ENCODE data around the gene HOXA3. TPM values are rescaled to one million over a fixed set of nuclear protein-coding genes. Genes with fewer than 3 reads are reported as not detected.

Gene HOXA3
- total RNA-seq: 1.1 and 1.9 TPM in 2 replicates

DNA sequence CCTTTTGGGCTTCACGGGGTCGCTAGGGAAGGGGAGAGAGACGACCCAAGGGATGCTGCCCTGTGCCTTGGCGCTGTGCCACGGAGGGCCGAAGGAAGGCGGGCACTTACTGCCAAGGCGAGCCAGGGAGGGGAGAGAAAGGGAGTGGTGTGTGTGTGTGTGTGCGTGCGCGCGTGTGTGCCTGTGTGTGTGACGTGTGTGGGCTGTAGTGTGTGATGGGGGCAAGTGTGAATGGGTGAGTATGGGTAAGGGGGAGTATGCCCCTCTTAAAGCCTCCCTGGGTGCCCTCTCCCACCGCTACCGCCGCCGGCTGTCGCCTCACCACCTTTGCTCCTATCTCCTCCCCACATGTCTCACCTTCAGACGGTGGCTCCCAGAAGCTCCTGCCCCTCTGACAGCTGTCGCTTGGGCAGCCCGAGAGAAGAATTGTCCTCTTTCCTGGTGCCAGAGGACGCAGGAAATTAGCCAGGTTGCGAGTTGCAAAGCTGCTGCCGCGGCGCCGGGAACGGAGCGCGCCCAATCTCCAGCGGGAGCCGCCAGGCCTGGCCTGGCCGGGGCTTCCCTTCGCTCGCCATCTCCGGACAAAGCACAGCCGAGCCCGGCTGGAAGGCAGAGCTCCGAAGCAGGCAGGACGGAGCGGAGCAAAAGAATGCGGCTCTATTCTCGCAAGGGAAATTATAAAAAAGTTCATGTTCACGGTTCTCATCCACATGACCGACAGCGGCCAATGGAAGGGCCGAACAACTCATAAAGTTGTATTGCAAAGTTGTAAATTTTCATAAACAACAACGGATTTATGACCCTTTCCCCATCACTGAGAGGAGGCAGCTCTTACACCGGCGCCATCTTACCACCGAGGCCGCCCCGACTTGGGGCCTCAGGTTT lies at the start of gene HOXA3:
Gene HOXA3 (minus strand): TSS at position 653 of the 885 bp plus-strand sequence. CDS start 41,943 bp downstream, outside the sequence.

DNA sequence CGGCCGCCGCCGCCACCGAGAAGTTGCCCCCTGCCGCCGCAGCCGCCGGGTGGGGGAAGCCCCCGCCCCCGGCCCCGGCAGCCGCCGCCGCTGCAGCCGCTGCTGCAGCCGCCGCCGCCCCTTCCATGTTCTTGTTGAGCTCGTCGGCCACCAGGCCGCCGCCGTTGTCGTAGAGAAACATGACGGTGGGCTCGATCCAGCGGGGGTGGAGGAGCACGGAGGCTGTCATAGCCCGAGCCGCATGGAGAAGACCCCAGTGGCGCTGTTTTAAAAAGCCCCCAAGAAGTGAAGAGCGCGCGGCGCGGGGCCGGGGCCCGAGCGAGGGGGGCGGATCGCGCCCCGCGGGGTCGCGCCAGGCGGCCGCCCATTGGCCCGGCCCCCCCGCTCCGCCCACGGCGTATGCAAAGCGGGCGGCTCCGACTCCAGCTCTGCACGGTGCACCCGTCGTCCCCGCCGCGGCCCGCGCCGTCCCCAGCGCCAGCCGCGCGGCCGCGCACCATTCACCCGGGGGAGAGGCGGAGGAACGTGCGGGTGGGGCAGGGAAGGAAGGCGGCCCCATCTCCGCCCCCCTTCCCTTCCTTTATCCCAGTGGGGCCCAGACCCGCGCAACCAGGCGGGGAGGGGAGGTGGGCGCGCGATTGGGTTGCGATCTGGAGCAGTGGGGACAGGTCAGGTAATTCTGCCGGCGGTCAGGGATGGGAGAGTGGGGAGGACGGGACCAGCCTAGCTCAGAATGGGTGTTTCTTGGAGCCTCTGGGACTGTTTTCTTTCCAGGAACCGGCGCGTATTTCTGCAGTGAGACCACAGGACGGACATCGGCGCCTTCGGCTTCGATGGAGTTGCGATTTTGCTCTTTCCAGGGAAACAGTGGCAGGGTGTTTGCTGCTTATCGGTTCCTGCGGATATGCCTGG lies 47.7 kb upstream of the HOXA3 start, which contains the start of gene HOXA13:
Gene HOXA13 (minus strand): TSS at position 243 of the 912 bp plus-strand sequence. CDS start 14 bp downstream, at position 229.

DNA sequence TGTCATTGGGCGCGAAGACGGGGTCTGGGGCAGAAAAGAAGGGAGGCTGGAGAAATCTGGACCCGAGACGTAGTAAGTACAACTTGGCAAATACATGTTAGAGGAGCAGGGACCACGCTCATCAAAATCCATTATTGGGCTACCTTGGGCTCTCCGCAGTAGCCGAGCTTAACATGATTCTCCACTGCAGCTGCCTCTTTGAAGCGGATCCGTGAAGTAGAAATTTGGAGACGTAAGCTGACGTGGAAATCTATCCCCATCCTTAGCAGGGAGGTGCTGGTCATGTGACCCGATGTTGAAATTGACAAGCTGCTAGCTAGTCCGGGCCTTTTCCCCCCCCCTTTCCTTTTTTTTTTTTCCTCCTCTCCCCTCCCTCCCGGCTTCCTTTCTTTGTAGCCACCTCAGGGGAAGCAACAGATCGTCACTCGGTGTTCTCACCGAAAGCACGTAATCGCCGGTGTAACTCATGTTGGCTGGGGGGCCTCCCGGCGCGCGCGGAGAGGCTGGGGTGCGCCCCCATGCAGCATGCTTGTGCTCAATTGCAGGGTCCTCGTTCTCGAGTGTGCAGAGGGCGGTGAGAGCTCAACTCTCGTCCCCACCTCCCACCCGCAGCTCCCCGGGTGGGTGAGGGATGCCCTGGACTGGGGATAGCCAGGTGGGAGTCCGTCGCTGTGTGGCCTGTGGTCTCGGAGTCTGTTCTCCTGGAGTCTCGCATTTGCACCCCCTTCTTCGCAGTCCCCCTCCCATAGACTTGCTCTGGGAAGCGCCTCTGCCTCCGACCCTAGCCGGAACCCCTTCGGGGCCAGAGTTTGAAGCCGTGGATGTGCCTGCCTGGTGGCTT lies 32.9 kb upstream of the HOXA3 start, which contains the start of gene HOXA11:
Gene HOXA11 (minus strand): TSS at position 220 of the 841 bp plus-strand sequence. CDS start 88 bp downstream, at position 132.

DNA sequence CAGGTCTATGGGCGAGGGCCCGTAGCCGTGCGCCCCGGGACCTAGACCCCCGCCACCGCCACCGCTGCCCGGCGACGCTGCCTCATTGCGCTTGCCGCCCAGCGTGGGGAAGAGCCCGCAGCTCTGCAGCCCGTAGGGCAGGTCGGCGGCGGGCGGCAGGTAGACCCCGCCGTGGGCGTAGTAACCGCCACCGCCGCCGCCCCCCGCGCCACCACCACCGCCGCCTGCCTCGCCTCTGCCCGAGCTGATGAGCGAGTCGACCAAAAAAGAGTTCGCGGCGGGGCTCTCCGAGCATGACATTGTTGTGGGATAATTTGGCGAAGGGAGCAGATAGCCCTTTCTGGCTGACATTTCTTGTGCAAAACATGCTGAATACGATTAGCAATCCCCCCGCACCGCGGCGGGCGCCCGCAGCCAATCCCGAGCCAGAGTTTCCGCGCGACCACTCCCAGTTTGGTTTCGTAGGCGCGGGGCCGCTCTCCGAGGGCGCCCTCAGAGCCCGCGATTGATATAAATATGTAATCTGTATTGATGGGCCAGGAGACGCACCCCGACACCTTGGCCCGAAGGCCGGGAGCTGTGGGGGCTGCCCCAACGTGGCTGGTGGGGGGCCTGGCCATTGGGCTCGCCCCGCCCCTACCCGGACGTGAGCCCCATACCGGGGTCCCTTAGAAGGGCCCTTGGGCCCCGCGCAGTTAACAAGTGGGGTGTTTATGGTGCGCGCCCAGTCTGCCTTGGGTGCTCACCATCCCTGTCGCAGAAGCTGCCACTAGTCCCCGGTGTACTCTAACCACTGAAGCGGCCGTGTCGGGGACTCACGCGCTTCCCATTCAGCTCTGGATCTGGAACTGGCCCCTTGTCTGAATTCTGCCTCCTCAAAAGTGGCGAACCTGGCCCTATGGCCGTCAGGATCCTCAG lies 21.8 kb upstream of the HOXA3 start, which contains the start of gene HOXA10:
Gene HOXA10 (minus strand): TSS at position 365 of the 918 bp plus-strand sequence. CDS start 14 bp downstream, at position 351.

DNA sequence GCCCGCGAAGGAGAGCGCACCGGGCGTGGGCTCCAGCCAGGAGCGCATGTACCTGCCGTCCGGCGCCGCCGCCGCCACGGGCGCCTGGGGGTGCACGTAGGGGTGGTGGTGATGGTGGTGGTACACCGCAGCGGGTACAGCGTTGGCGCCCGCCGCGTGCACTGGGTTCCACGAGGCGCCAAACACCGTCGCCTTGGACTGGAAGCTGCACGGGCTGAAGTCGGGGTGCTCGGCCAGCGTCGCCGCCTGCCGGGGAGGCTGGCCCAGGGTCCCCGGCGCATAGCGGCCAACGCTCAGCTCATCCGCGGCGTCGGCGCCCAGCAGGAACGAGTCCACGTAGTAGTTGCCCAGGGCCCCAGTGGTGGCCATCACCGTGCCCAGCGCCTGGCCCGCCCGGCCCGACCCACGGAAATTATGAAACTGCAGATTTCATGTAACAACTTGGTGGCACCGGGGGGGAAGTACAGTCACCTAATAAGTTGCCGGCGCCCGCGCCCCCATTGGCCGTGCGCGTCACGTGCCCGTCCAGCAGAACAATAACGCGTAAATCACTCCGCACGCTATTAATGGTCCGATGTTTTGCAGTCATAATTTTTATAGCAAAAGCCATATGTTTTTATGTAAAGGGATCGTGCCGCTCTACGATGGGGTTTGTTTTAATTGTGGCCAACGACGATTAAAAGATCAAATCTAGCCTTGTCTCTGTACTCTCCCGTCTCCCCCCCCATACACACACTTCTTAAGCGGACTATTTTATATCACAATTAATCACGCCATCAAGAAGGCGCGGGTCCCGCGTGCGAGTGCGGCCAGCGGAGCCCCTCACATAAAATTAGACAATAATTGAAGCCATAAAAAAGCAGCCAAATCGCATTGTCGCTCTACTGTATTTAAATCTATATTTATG lies 13.0 kb upstream of the HOXA3 start, which contains the start of gene HOXA9:
Gene HOXA9 (minus strand): TSS at position 449 of the 907 bp plus-strand sequence. CDS start 80 bp downstream, at position 369.

DNA sequence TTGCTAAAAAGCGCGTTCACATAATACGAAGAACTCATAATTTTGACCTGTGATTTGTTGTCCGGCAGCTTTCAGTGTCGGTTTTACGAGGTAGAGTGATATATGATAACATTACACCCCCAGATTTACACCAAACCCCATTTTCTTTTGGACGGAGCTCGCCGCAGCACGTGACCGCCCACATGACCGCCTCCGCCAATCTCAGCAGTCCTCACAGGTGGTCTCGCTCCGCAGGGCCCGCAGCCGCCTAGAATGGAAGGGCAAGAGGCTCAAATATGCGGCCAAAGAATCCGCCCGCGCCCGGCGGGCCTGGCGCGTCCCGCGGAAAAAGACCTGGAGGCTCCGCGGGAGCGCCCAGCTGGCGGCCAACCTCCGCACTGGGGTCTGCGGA lies 4.1 kb upstream of the HOXA3 start, which contains the start of gene HOXA7:
Gene HOXA7 (minus strand): TSS at position 168 of the 391 bp plus-strand sequence. CDS start 130 bp downstream, at position 38.

DNA sequence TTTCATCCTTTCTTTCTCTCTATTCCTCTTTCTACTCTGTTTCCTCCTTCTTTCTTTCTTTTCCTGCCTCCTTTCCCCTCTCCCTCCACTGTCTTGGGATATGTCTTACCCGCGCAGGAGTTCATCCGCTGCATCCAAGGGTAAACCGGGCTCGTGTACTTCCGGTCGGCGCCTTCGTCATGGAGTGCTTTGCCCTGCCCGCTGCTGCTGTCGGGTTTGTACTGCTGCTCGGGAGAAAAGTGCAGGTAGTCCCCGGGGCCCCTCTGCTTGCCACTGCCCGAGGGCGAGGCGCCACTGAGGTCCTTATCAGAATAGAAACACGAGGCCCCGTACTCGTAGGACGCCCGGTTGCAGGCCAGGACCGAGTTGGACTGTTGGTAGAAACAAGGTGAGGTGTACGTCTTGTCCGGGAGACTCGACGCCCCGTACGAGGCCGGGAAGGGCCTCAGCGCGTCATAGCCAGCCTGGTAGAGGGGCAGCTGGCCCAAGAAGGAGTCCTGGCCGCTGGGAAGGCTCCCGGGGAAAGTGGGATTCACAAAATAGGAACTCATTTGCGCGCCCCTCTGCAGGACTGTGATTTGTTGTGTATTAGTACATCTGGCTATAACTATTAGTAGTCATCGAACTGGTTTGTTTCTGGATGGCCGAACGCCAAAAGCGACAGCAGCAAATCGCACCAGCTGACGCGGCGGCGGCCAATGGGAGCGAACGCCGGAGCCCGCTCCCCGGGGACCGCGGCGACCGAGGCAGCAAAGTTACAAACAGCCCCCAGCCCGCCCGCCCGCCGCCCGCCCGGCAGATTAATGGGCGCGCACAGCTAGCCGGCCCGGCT lies 5.0 kb downstream of the HOXA3 start, which contains the start of gene HOXA6:
Gene HOXA6 (minus strand): TSS at position 576 of the 832 bp plus-strand sequence. CDS start 25 bp downstream, at position 551.

DNA sequence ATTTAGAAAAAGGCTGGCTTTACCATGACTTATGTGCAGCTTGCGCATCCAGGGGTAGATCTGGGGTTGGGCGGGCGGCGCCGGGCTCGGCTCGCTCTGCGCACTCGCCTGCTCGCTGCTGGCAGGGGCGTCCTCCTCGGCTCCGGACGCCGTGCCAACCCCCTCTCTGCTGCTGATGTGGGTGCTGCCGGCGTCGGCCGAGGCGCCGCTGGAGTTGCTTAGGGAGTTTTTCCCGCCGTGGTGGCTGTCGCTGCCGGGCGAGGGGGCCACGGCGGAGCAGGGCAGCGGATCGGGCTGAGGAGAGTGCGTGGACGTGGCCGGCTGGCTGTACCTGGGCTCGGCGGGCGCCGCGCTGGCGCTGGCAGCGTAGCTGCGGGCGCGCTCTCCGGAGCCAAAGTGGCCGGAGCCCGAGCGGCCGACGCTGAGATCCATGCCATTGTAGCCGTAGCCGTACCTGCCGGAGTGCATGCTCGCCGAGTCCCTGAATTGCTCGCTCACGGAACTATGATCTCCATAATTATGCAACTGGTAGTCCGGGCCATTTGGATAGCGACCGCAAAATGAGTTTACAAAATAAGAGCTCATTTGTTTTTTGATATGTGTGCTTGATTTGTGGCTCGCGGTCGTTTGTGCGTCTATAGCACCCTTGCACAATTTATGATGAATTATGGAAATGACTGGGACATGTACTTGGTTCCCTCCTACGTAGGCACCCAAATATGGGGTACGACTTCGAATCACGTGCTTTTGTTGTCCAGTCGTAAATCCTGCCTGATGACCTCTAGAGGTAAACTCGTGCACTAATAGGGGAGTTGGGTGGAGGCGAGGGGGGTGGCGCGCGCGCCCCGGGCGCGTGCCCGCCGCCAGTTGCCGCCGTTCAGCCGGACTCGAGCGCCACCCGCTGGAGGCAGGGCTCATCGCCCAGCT lies 9.1 kb downstream of the HOXA3 start, which contains the start of gene HOXA5:
Gene HOXA5 (minus strand): TSS at position 659 of the 927 bp plus-strand sequence. CDS start 74 bp downstream, at position 585.

DNA sequence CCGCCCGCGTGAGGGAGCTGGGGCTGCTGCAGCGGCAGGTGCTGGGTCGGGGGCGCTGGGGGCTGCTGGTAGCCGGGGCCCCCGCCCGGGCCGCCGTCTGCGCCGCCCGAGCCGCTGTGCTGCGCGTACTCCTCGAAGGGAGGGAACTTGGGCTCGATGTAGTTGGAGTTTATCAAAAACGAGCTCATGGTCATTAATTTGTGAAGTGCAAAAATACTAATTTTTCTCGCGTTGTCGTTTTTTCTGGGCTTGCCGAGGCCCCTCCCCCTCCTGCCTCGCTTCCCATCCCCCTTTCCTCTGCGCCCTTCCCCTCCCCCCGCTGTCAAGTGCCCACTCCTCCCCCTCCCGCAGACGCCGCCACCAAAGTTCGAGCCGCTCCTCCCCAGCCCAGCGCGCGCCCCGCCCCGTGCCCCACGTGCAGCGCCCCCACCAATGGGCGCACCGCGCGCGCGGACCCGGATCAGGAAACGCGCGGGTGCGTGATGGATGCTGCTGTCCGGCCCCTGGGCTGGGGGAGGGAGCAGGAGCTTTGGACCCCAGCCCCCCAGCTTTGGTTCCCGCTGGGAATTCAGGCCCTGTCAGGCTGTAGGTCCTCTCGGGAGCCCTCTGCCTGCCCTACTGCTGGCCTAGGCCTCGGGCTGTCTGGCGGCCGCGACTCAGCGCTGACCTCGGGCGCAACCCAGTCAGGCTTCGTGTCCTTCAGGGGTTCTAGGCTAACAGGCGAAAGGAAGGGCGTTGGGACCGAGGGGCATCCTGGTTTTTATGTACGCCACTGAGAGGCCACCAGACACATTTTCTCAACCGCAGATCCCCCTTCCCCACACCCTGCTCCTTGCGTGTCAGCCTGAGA lies 21.6 kb downstream of the HOXA3 start, which contains the start of gene HOXA4:
Gene HOXA4 (minus strand): TSS at position 218 of the 850 bp plus-strand sequence. CDS start 24 bp downstream, at position 194.

DNA sequence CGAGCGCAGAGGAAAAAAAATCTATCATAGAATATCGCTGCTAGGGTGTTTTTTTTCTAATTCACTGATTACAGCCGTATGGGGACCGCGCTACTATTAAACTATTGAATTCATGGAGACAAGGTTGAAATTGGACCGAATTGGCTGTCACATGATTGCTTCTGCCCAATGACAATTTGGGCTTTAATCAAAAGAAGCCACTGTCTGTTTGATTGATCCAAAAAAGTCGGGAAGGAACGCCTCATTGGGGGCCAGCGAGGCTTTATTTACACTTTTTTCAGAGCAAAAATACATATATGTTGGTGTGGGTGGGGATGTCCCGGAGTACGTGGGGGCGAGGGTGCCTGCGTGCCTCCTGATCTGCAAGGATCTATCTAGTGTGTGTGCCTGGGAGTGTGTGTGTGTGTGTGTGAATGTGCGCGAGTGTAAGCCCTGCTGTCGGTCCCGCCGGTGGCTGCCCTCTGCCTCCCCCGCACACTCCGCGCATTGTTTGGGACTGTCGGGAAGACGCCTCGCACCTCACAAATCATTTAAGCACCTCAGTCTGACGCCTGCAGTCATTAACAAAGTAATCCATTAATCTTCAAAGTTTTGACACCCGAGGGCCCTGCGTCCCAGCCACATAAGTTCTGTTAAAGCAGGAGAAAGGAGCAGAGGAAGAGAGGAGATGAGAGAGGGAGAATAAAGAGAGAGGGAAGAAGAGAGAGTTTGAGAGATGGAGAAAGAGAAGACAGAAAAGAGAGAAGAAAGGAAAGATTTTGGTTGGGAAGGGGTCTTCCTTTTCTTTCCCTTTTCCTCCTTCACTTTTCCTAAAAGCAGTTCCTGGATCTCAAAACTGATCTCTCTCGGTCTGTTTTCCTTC lies 49.6 kb downstream of the HOXA3 start, which contains the start of gene HOXA2:
Gene HOXA2 (minus strand): TSS at position 103 of the 862 bp plus-strand sequence. CDS start 183 bp downstream, outside the sequence.

DNA sequence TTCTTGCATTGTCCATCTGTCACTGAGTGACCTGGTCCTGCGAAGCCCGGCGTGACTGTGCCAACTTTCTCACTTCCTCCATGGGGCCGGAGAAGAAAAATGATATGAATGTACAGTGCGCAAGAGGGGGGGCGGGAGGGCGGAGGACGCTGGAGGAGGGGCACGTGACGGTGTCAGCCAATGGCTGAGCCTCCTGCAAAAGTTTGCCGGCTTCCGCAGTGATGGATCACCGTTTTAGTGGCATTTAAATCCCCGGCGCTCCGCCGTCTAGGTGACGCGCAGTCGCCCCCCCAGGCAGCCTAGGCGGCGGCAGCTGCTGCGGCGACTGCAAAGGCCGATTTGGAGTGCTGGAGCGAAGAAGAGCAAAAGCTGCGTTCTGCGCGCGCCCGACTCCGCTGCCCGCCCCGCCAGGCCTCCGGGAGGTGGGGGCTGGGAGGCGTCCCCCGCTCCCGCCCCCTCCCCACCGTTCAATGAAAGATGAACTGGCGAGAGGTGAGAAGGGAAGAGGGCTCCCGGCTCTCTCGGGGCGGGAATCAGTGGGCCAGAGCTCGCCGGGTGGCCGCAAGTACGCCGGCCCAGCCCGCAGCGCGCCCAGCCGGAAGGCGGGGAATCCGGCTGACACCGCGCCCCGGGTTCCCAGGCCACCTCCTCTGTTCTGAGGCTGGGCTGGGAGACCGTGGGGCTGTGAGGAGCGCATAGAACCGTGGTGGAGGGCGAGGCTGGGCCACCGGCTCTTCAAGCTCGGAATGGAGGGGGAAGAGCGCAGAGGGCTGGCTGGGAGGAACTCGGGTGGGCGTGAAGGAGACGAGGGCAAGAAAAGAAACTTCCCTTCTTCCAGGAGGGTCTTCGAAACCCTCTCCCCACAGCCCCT lies 56.3 kb downstream of the HOXA3 start, which contains the start of gene HOXA1:
Gene HOXA1 (minus strand): TSS at position 104 of the 871 bp plus-strand sequence. CDS start 88 bp downstream, at position 16.

Data from thoracic aorta endothelial cell (primary cell).